ENCODE data around the gene GMFB. TPM values are rescaled to one million over a fixed set of nuclear protein-coding genes. Genes with fewer than 3 reads are reported as not detected.

GMFB gene
- 10 to 100 TPM; 44.4 to 45.4 TPM for total RNA-seq

- DNase-seq = peak; percentile 88
- H3K9me3 Mint-ChIP-seq = no peaks in the 10 kb centered on the region
- H3K4me3 Mint-ChIP-seq = peak within 1 kb of the TSS; percentile 94
- H3K27me3 Mint-ChIP-seq = no peaks in the 10 kb centered on the region
- peaks cover 57% of the 10 kb centered on the region for H3K4me1 Mint-ChIP-seq
- peaks cover 23% of the 10 kb centered on the region for H3K36me3 Mint-ChIP-seq
- peak within 1 kb of the TSS; percentile 89 for H3K27ac Mint-ChIP-seq
Observed at GRCh38 chr14:54488646-54489317, at the start of gene GMFB. Gene GMFB (minus strand): TSS chr14:54488980. CDS start chr14:54488927, 53 bp downstream.

GRCh38 chr14:54538055-54538454, 49.3 kb upstream of the GMFB start:
- Mint-ChIP-seq H3K27me3 (no peaks in the 10 kb centered on the region), H3K27ac (no peak overlapping the region), H3K4me3 (no peak overlapping the region), H3K36me3 (peaks cover 3% of the 10 kb centered on the region), H3K4me1 (no peaks in the 10 kb centered on the region), H3K9me3 (no peaks in the 10 kb centered on the region)
- no peak for DNase-seq

- Mint-ChIP-seq H3K27me3 (no peaks in the 10 kb centered on the region), H3K4me3 (no peak overlapping the region), H3K27ac (no peak overlapping the region), H3K4me1 (peaks cover 2% of the 10 kb centered on the region), H3K9me3 (no peaks in the 10 kb centered on the region), H3K36me3 (peaks cover 3% of the 10 kb centered on the region)
- DNase-seq = no peak
Observed at GRCh38 chr14:54537651-54538050, 48.9 kb upstream of the GMFB start.

- DNase-seq = no peak
- Mint-ChIP-seq H3K27ac (no peak overlapping the region), H3K9me3 (no peaks in the 10 kb centered on the region), H3K27me3 (no peaks in the 10 kb centered on the region), H3K4me1 (peaks cover 4% of the 10 kb centered on the region), H3K4me3 (no peak overlapping the region), H3K36me3 (peaks cover 3% of the 10 kb centered on the region)
Observed at GRCh38 chr14:54535646-54536045, 46.9 kb upstream of the GMFB start.

- H3K27me3 Mint-ChIP-seq = no peaks in the 10 kb centered on the region
- no peak for DNase-seq
- H3K4me1 Mint-ChIP-seq = peaks cover 4% of the 10 kb centered on the region
- H3K9me3 Mint-ChIP-seq = no peaks in the 10 kb centered on the region
- no peak overlapping the region for H3K27ac Mint-ChIP-seq
- no peak overlapping the region for H3K4me3 Mint-ChIP-seq
- H3K36me3 Mint-ChIP-seq = peaks cover 2% of the 10 kb centered on the region
Observed at GRCh38 chr14:54535126-54535525, 46.3 kb upstream of the GMFB start.

- no peaks in the 10 kb centered on the region for H3K36me3 Mint-ChIP-seq
- DNase-seq = no peak
- no peaks in the 10 kb centered on the region for H3K9me3 Mint-ChIP-seq
- no peak overlapping the region for H3K27ac Mint-ChIP-seq
- H3K4me1 Mint-ChIP-seq = peaks cover 4% of the 10 kb centered on the region
- H3K4me3 Mint-ChIP-seq = no peak overlapping the region
- H3K27me3 Mint-ChIP-seq = no peaks in the 10 kb centered on the region
Observed at GRCh38 chr14:54533100-54533499, 44.3 kb upstream of the GMFB start.

- H3K9me3 Mint-ChIP-seq = no peaks in the 10 kb centered on the region
- no peak for DNase-seq
- no peak overlapping the region for H3K27ac Mint-ChIP-seq
- H3K27me3 Mint-ChIP-seq = no peaks in the 10 kb centered on the region
- no peaks in the 10 kb centered on the region for H3K36me3 Mint-ChIP-seq
- H3K4me3 Mint-ChIP-seq = no peak overlapping the region
- H3K4me1 Mint-ChIP-seq = peaks cover 4% of the 10 kb centered on the region
Observed at GRCh38 chr14:54532111-54533012, 43.6 kb upstream of the GMFB start.

- no peaks in the 10 kb centered on the region for H3K9me3 Mint-ChIP-seq
- H3K4me1 Mint-ChIP-seq = peaks cover 4% of the 10 kb centered on the region
- no peaks in the 10 kb centered on the region for H3K36me3 Mint-ChIP-seq
- no peak overlapping the region for H3K4me3 Mint-ChIP-seq
- no peaks in the 10 kb centered on the region for H3K27me3 Mint-ChIP-seq
- DNase-seq = no peak
- H3K27ac Mint-ChIP-seq = no peak overlapping the region
Observed at GRCh38 chr14:54529811-54530210, 41.0 kb upstream of the GMFB start.

GRCh38 chr14:54528973-54529372, 40.2 kb upstream of the GMFB start:
- Mint-ChIP-seq H3K9me3 (no peaks in the 10 kb centered on the region), H3K27ac (no peak overlapping the region), H3K36me3 (peaks cover 1% of the 10 kb centered on the region)

GRCh38 chr14:54524410-54524809, 35.6 kb upstream of the GMFB start:
- Mint-ChIP-seq H3K4me3 (no peak overlapping the region), H3K9me3 (no peaks in the 10 kb centered on the region), H3K27ac (no peak overlapping the region), H3K36me3 (peaks cover 8% of the 10 kb centered on the region), H3K27me3 (no peaks in the 10 kb centered on the region), H3K4me1 (no peaks in the 10 kb centered on the region)
- no peak for DNase-seq

More at GRCh38 chr14:54528973-54529372, 40.2 kb upstream of the GMFB start:
- Mint-ChIP-seq H3K4me1 (peaks cover 4% of the 10 kb centered on the region), H3K27me3 (no peaks in the 10 kb centered on the region), H3K4me3 (no peak overlapping the region)
- DNase-seq = no peak

GRCh38 chr14:54516709-54517108, 27.9 kb upstream of the GMFB start:
- peaks cover 37% of the 10 kb centered on the region for H3K36me3 Mint-ChIP-seq
- peaks cover 26% of the 10 kb centered on the region for H3K4me1 Mint-ChIP-seq
- no peak for DNase-seq
- H3K27me3 Mint-ChIP-seq = no peaks in the 10 kb centered on the region
- H3K9me3 Mint-ChIP-seq = peaks cover 14% of the 10 kb centered on the region
- H3K27ac Mint-ChIP-seq = no peak overlapping the region
- no peak overlapping the region for H3K4me3 Mint-ChIP-seq

GRCh38 chr14:54515670-54516069, 26.9 kb upstream of the GMFB start:
- DNase-seq = no peak
- H3K9me3 Mint-ChIP-seq = peaks cover 14% of the 10 kb centered on the region
- peaks cover 37% of the 10 kb centered on the region for H3K36me3 Mint-ChIP-seq
- H3K27me3 Mint-ChIP-seq = no peaks in the 10 kb centered on the region
- H3K4me1 Mint-ChIP-seq = peaks cover 34% of the 10 kb centered on the region
- no peak overlapping the region for H3K4me3 Mint-ChIP-seq
- H3K27ac Mint-ChIP-seq = no peak overlapping the region

GRCh38 chr14:54512393-54512792, 23.6 kb upstream of the GMFB start:
- Mint-ChIP-seq H3K27ac (no peak overlapping the region), H3K4me3 (no peak overlapping the region), H3K4me1 (peaks cover 38% of the 10 kb centered on the region), H3K27me3 (no peaks in the 10 kb centered on the region), H3K36me3 (peaks cover 25% of the 10 kb centered on the region), H3K9me3 (peaks cover 14% of the 10 kb centered on the region)
- no peak for DNase-seq

- peak within 1 kb of the TSS; percentile 93 for H3K4me3 Mint-ChIP-seq
- no peaks in the 10 kb centered on the region for H3K27me3 Mint-ChIP-seq
- H3K36me3 Mint-ChIP-seq = peaks cover 10% of the 10 kb centered on the region
- H3K9me3 Mint-ChIP-seq = peaks cover 2% of the 10 kb centered on the region
- H3K4me1 Mint-ChIP-seq = peaks cover 33% of the 10 kb centered on the region
- DNase-seq = peak; percentile 98
- H3K27ac Mint-ChIP-seq = peak within 1 kb of the TSS; percentile 83
Observed at GRCh38 chr14:54509546-54510501, 21.0 kb upstream of the GMFB start, which contains the start of gene CGRRF1. Gene CGRRF1 (plus strand): TSS chr14:54509906. CDS start chr14:54509960, 54 bp downstream.

All from activated naive CD8-positive, alpha-beta T cell treated with anti-CD3 and anti-CD28 coated beads for 36 hours (primary cell).